ENCODE measurements around the gene LINGO1. TPM values are rescaled to one million over a fixed set of nuclear protein-coding genes. Genes with fewer than 3 reads are reported as not detected.

LINGO1 gene
- polyA plus RNA-seq, 1 of the 3 experiments (the other 2 are of a cell fraction) = 0.56 TPM

DNA sequence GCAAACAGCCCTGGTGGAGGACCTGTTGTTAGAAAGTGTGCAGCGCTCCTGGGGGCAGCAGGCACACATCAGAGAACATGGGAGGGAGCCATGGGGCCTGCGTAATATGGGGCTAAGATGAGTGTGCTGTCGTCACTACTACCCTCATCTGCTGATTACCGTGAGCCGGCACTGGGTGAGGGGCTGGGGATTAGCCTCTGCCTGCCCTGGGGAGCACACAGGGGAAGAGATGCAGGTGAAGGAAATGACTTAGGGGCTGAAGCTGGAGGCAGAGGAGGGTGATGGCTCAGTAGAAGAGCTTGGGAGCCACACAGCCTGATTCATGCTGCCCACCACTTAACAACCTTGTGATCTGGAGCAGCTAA is 33.6 kb upstream of the LINGO1 start (continued):
- TF ChIP-seq, protein P1, sequence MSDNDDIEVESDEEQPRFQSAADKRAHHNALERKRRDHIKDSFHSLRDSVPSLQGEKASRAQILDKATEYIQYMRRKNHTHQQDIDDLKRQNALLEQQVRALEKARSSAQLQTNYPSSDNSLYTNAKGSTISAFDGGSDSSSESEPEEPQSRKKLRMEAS (IDR thresholded peaks at IDR 0.05; ENCODE audit: low read depth) = no peak
- no peak for TF ChIP-seq YY1 (IDR thresholded peaks at IDR 0.05; ENCODE audit: low read depth)

GRCh38 chr15:77665530-77666295 is 33.0 kb upstream of the LINGO1 start:
- Histone ChIP-seq H3K27ac (ENCODE audit: low read depth in 2 of 2, low read length in 1 of 2) (no peak overlapping the region), H3K9me2 (no peaks in the 10 kb centered on the region), H3K4me3 (ENCODE audit: low read depth in 2 of 2, low read length in 1 of 2) (no peak overlapping the region), H3K36me3 (replicated peaks in 1 of 2; ENCODE audit: control insufficient read depth in 1 of 2, insufficient read depth in 2 of 2, low read length in 1 of 2) (no peaks in the 10 kb centered on the region), H2AFZ (ENCODE audit: low read depth) (no peak overlapping the region), H3K9ac (no peak overlapping the region), H3K4me1 (ENCODE audit: control insufficient read depth in 1 of 2, insufficient read depth in 2 of 2, low read depth in 1 of 2, low read length in 1 of 2) (peaks cover 0 to 11% of the 10 kb centered on the region in 2 experiments; a peak in 1 of 4 replicates), H3K79me2 (ENCODE audit: insufficient read depth) (no peaks in the 10 kb centered on the region), H3K27me3 (ENCODE audit: insufficient read depth) (peaks cover 34% of the 10 kb centered on the region), H4K20me1 (ENCODE audit: insufficient read depth) (no peaks in the 10 kb centered on the region), H3F3A (replicated peaks; ENCODE audit: insufficient read depth) (no peaks in the 10 kb centered on the region), H3K9me3 (no peaks in the 10 kb centered on the region), H3K4me2 (no peak overlapping the region)
- WGBS (ENCODE audit: low lambda C conversion rate) = 54% methylated on average over 10 of the region's 12 CpGs
- ChIA-PET CTCF (interaction anchor here (0.9 to 15.9 kb wide), 5 partner anchors 11 to 155 kb away, joined by 3 to 230 read pairs (median 20); no protein-coding TSS in a partner anchor), POLR2A (no interaction called here)
- DNase-seq = no peak
- no peak for TF ChIP-seq RAD21 (IDR thresholded peaks at IDR 0.05; ENCODE audit: low read length)
- TF ChIP-seq MEF2A (IDR thresholded peaks at IDR 0.05; ENCODE audit: borderline replicate concordance, low read depth) = no peak
- TF ChIP-seq GABPA (IDR thresholded peaks at IDR 0.05; ENCODE audit: low read depth) = no peak
- TF ChIP-seq RCOR1 (IDR thresholded peaks at IDR 0.05; ENCODE audit: low read length) = no peak
- no peak for TF ChIP-seq EZH2phosphoT487 (IDR thresholded peaks at IDR 0.05; ENCODE audit: borderline replicate concordance, low read depth)
- no peak for TF ChIP-seq ZBTB33 (IDR thresholded peaks at IDR 0.05; ENCODE audit: borderline replicate concordance, low read depth)
- no peak for TF ChIP-seq NRF1 (IDR thresholded peaks at IDR 0.05; ENCODE audit: low read depth, low read length)
- no peak for TF ChIP-seq TCF12 (IDR thresholded peaks at IDR 0.05)
- no peak for TF ChIP-seq ELF1 (IDR thresholded peaks at IDR 0.05)
- TF ChIP-seq USF2 (IDR thresholded peaks at IDR 0.05; ENCODE audit: borderline replicate concordance, low read depth, low read length) = no peak
- no peak for TF ChIP-seq CHD2 (IDR thresholded peaks at IDR 0.05; ENCODE audit: low read length, partially characterized antibody)
- TF ChIP-seq, protein P2, sequence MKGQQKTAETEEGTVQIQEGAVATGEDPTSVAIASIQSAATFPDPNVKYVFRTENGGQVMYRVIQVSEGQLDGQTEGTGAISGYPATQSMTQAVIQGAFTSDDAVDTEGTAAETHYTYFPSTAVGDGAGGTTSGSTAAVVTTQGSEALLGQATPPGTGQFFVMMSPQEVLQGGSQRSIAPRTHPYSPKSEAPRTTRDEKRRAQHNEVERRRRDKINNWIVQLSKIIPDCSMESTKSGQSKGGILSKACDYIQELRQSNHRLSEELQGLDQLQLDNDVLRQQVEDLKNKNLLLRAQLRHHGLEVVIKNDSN (IDR thresholded peaks at IDR 0.05; ENCODE audit: borderline replicate concordance, low read depth) = no peak
- no peak for TF ChIP-seq NFIC (IDR thresholded peaks at IDR 0.05; ENCODE audit: borderline replicate concordance)
- TF ChIP-seq CTCF (IDR thresholded peaks at IDR 0.05) = no peak

Measured in SK-N-SH (cell line).